ENCODE results near the gene AKAP8.
"Not testable (repeated sequence)": the region's sequence is repeated elsewhere in the genome, so short reads cannot be mapped to it uniquely, and the experiment has no call there.

The AKAP8 gene

GRCh38 chr19:15419413-15420025 lies 39.9 kb upstream of the AKAP8 start:
- DNase-seq (ENCODE audit: low read depth in 1 of 2, low spot score in 1 of 2): peak in 1 of 2 experiments; percentile 13
- no peak for TF ChIP-seq JUND (IDR thresholded peaks at IDR 0.05; ENCODE audit: low read depth)
- in situ Hi-C loops (cut with HindIII; ENCODE audit: low pct_unique_long_range_greater_than_20kb, low sequenced_read_pairs): no loop called here

GRCh38 chr19:15418579-15419412 lies 39.2 kb upstream of the AKAP8 start, which contains the start of gene AKAP8L:
AKAP8L (minus strand) TSS chr19:15418988; CDS start chr19:15418923, 65 bp downstream.
- no peak for TF ChIP-seq JUND (IDR thresholded peaks at IDR 0.05; ENCODE audit: low read depth)
- in situ Hi-C loops (cut with HindIII; ENCODE audit: low pct_unique_long_range_greater_than_20kb, low sequenced_read_pairs): no loop called here
- DNase-seq (ENCODE audit: low read depth in 1 of 2, low spot score in 1 of 2): peak; percentile 98 to 99

GRCh38 chr19:15418231-15418578 lies 38.6 kb upstream of the AKAP8 start:
- no peak for TF ChIP-seq JUND (IDR thresholded peaks at IDR 0.05; ENCODE audit: low read depth)
- DNase-seq (ENCODE audit: low read depth in 1 of 2, low spot score in 1 of 2): peak in 1 of 2 experiments; percentile 30
- in situ Hi-C loops (cut with HindIII; ENCODE audit: low pct_unique_long_range_greater_than_20kb, low sequenced_read_pairs): no loop called here

GRCh38 chr19:15417699-15418098 lies 38.1 kb upstream of the AKAP8 start:
- in situ Hi-C loops (cut with HindIII; ENCODE audit: low pct_unique_long_range_greater_than_20kb, low sequenced_read_pairs): no loop called here
- peak in 1 of 2 experiments; percentile 10 for DNase-seq (ENCODE audit: low read depth in 1 of 2, low spot score in 1 of 2)
- TF ChIP-seq JUND (IDR thresholded peaks at IDR 0.05; ENCODE audit: low read depth): no peak

GRCh38 chr19:15412832-15413231 lies 33.2 kb upstream of the AKAP8 start:
- in situ Hi-C loops (cut with HindIII; ENCODE audit: low pct_unique_long_range_greater_than_20kb, low sequenced_read_pairs): no loop called here
- TF ChIP-seq JUND (IDR thresholded peaks at IDR 0.05; ENCODE audit: low read depth): no peak
- no peak for DNase-seq (ENCODE audit: low read depth in 1 of 2, low spot score in 1 of 2)

- in situ Hi-C loops (cut with HindIII; ENCODE audit: low pct_unique_long_range_greater_than_20kb, low sequenced_read_pairs); DNase-seq (ENCODE audit: low read depth in 1 of 2, low spot score in 1 of 2): not testable (repeated sequence)
Measured at GRCh38 chr19:15411351-15411750, 31.8 kb upstream of the AKAP8 start.

GRCh38 chr19:15404780-15405211 lies 25.2 kb upstream of the AKAP8 start:
- no peak for TF ChIP-seq JUND (IDR thresholded peaks at IDR 0.05; ENCODE audit: low read depth)
- in situ Hi-C loops (cut with HindIII; ENCODE audit: low pct_unique_long_range_greater_than_20kb, low sequenced_read_pairs): no loop called here
- DNase-seq (ENCODE audit: low read depth in 1 of 2, low spot score in 1 of 2): no peak

GRCh38 chr19:15404097-15404779 lies 24.7 kb upstream of the AKAP8 start:
- no peak for TF ChIP-seq JUND (IDR thresholded peaks at IDR 0.05; ENCODE audit: low read depth)
- no peak for DNase-seq (ENCODE audit: low read depth in 1 of 2, low spot score in 1 of 2)
- in situ Hi-C loops (cut with HindIII; ENCODE audit: low pct_unique_long_range_greater_than_20kb, low sequenced_read_pairs): no loop called here

- TF ChIP-seq JUND (IDR thresholded peaks at IDR 0.05; ENCODE audit: low read depth): no peak
- DNase-seq (ENCODE audit: low read depth in 1 of 2, low spot score in 1 of 2): no peak
- in situ Hi-C loops (cut with HindIII; ENCODE audit: low pct_unique_long_range_greater_than_20kb, low sequenced_read_pairs): no loop called here
Measured at GRCh38 chr19:15403151-15403531, 23.6 kb upstream of the AKAP8 start.

- no peak for DNase-seq (ENCODE audit: low read depth in 1 of 2, low spot score in 1 of 2)
- in situ Hi-C loops (cut with HindIII; ENCODE audit: low pct_unique_long_range_greater_than_20kb, low sequenced_read_pairs): no loop called here
- no peak for TF ChIP-seq JUND (IDR thresholded peaks at IDR 0.05; ENCODE audit: low read depth)
Measured at GRCh38 chr19:15402411-15403150, 23.0 kb upstream of the AKAP8 start.

GRCh38 chr19:15401397-15401710 lies 21.8 kb upstream of the AKAP8 start:
- in situ Hi-C loops (cut with HindIII; ENCODE audit: low pct_unique_long_range_greater_than_20kb, low sequenced_read_pairs): no loop called here
- no peak for TF ChIP-seq JUND (IDR thresholded peaks at IDR 0.05; ENCODE audit: low read depth)

GRCh38 chr19:15400521-15401396 lies 21.2 kb upstream of the AKAP8 start:
- TF ChIP-seq JUND (IDR thresholded peaks at IDR 0.05; ENCODE audit: low read depth): no peak
- in situ Hi-C loops (cut with HindIII; ENCODE audit: low pct_unique_long_range_greater_than_20kb, low sequenced_read_pairs): no loop called here
- DNase-seq (ENCODE audit: low read depth in 1 of 2, low spot score in 1 of 2): peak in 1 of 2 experiments; percentile 18

More at GRCh38 chr19:15401397-15401710, 21.8 kb upstream of the AKAP8 start:
- no peak for DNase-seq (ENCODE audit: low read depth in 1 of 2, low spot score in 1 of 2)

Data from T47D (cell line).